ENCODE data around the gene FAM98C.
A peak's percentile ranks its signal among the peaks of the same experiment; 100 is the strongest.

Gene FAM98C

DNA sequence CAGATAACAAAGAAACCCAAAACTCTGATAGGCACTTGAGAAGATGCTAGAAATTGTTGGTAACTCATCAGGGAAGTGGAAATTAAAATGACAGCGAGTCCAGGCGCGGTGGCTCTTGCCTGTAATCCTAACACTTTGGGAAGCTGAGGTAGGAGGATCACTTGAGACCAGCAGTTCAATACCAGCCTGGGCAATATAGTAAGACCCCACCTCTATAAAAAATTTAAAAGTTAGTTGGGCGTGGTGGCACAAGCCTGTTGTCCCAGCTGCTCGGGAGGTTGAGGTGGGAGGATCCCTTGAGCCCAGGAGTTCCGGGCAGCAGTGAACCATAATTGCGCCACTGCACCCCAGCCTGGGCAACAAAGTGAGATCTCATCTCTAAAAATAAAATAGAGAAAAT lies 28.0 kb downstream of the FAM98C start:
- Histone ChIP-seq H3K4me1 (ENCODE audit: control insufficient read depth in 5 of 5, insufficient read depth in 5 of 5, low read length in 5 of 5) (peaks cover 0 to 8% (median 0%) of the 10 kb centered on the region in 5 donors), H3K4me3 (ENCODE audit: low read depth in 1 of 5, low read length in 5 of 5) (no peak overlapping the region), H3K27ac (ENCODE audit: low read depth, low read length) (no peak overlapping the region), H3K9ac (ENCODE audit: low read length in 5 of 5) (no peak overlapping the region), H3K27me3 (ENCODE audit: control insufficient read depth in 5 of 5, insufficient read depth in 4 of 5, low read length in 5 of 5) (peaks cover 13 to 23% (median 15%) of the 10 kb centered on the region in 5 donors), H3K9me3 (ENCODE audit: control insufficient read depth in 5 of 5, low read length in 5 of 5) (no peaks in the 10 kb centered on the region), H3K36me3 (ENCODE audit: control insufficient read depth in 5 of 5, insufficient read depth in 5 of 5, low read length in 5 of 5) (no peaks in the 10 kb centered on the region)

DNA sequence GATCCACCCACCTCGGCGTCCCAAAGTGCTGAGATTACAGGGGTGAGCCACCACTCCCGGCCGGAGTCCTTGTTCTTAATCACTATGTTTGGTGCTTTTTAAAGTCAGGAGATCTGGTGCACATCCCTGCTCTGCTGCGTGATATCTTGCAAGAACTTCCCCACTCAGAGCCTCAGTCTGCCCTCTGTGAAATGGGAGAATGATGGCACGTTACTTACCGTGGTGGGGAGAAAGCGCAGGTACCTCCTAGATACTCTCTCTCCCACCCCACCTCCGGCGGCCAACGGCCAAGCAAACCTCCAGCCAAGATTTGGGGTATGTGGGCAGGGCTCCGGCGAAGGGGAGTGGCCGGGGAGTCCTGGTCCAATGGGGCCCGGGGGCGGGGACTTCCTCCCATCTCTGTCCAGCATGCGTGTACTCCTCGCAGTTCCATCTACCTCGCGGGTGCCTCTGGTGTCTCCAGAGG lies 30.4 kb downstream of the FAM98C start, which contains the start of gene RYR1:
RYR1 (plus strand) TSS at position 424 of the 466 bp plus-strand sequence. CDS start 139 bp downstream, outside the sequence.
- Histone ChIP-seq H3K27me3 (ENCODE audit: control insufficient read depth in 5 of 5, insufficient read depth in 4 of 5, low read length in 5 of 5) (peaks cover 13 to 23% (median 15%) of the 10 kb centered on the region in 5 donors), H3K9me3 (ENCODE audit: control insufficient read depth in 5 of 5, low read length in 5 of 5) (no peaks in the 10 kb centered on the region), H3K4me3 (ENCODE audit: low read depth in 1 of 5, low read length in 5 of 5) (peak within 1 kb of the TSS in 4 of 5 donors; percentile 21 to 58 (median 44)), H3K36me3 (ENCODE audit: control insufficient read depth in 5 of 5, insufficient read depth in 5 of 5, low read length in 5 of 5) (no peaks in the 10 kb centered on the region), H3K27ac (ENCODE audit: low read depth, low read length) (no peak within 1 kb of the TSS), H3K9ac (ENCODE audit: low read length in 5 of 5) (peak within 1 kb of the TSS in 1 of 5 donors; percentile 35), H3K4me1 (ENCODE audit: control insufficient read depth in 5 of 5, insufficient read depth in 5 of 5, low read length in 5 of 5) (peaks cover 0 to 8% (median 0%) of the 10 kb centered on the region in 5 donors)

GRCh38 chr19:38434549-38435051 lies 31.7 kb downstream of the FAM98C start:
- Histone ChIP-seq H3K9me3 (ENCODE audit: control insufficient read depth in 5 of 5, low read length in 5 of 5) (no peaks in the 10 kb centered on the region), H3K27me3 (ENCODE audit: control insufficient read depth in 5 of 5, insufficient read depth in 4 of 5, low read length in 5 of 5) (peaks cover 13 to 23% (median 15%) of the 10 kb centered on the region in 5 donors), H3K36me3 (ENCODE audit: control insufficient read depth in 5 of 5, insufficient read depth in 5 of 5, low read length in 5 of 5) (no peaks in the 10 kb centered on the region), H3K4me3 (ENCODE audit: low read depth in 1 of 5, low read length in 5 of 5) (peak overlapping the region in 4 of 5 donors; percentile 21 to 58 (median 44)), H3K9ac (ENCODE audit: low read length in 5 of 5) (peak overlapping the region in 1 of 5 donors; percentile 35), H3K27ac (ENCODE audit: low read depth, low read length) (no peak overlapping the region), H3K4me1 (ENCODE audit: control insufficient read depth in 5 of 5, insufficient read depth in 5 of 5, low read length in 5 of 5) (peaks cover 0 to 8% (median 0%) of the 10 kb centered on the region in 5 donors)

DNA sequence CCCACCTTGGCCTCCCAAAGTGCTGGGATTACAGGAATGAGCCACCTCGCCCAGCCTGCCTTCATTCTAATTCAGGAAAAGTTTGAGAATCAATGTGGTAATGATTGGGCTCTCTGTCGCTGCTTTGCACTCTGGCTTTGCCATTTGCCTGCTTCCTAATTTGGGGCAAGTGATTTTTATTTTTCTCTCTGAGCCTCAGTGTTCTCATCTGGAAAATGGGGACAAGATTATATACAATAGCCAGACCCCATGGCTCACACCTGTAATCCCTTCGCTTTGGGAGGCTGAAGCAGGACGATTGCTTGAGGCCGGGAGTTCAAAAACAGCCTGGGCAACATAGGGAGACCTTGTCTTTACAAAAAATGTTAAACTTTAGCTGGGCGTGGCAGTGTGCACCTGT lies 34.4 kb downstream of the FAM98C start:
- Histone ChIP-seq H3K36me3 (ENCODE audit: control insufficient read depth in 5 of 5, insufficient read depth in 5 of 5, low read length in 5 of 5) (no peaks in the 10 kb centered on the region), H3K27me3 (ENCODE audit: control insufficient read depth in 5 of 5, insufficient read depth in 4 of 5, low read length in 5 of 5) (peaks cover 13 to 24% (median 20%) of the 10 kb centered on the region in 5 donors), H3K27ac (ENCODE audit: low read depth, low read length) (no peak overlapping the region), H3K4me3 (ENCODE audit: low read depth in 1 of 5, low read length in 5 of 5) (no peak overlapping the region), H3K9me3 (ENCODE audit: control insufficient read depth in 5 of 5, low read length in 5 of 5) (no peaks in the 10 kb centered on the region), H3K4me1 (ENCODE audit: control insufficient read depth in 5 of 5, insufficient read depth in 5 of 5, low read length in 5 of 5) (peaks cover 0 to 8% (median 0%) of the 10 kb centered on the region in 5 donors), H3K9ac (ENCODE audit: low read length in 5 of 5) (no peak overlapping the region)

GRCh38 chr19:38437917-38438316 lies 35.0 kb downstream of the FAM98C start:
- Histone ChIP-seq H3K27ac (ENCODE audit: low read depth, low read length) (no peak overlapping the region), H3K4me3 (ENCODE audit: low read depth in 1 of 5, low read length in 5 of 5) (no peak overlapping the region), H3K27me3 (ENCODE audit: control insufficient read depth in 5 of 5, insufficient read depth in 4 of 5, low read length in 5 of 5) (peaks cover 19 to 27% (median 25%) of the 10 kb centered on the region in 5 donors), H3K9me3 (ENCODE audit: control insufficient read depth in 5 of 5, low read length in 5 of 5) (no peaks in the 10 kb centered on the region), H3K9ac (ENCODE audit: low read length in 5 of 5) (no peak overlapping the region), H3K4me1 (ENCODE audit: control insufficient read depth in 5 of 5, insufficient read depth in 5 of 5, low read length in 5 of 5) (peaks cover 0 to 8% (median 0%) of the 10 kb centered on the region in 5 donors), H3K36me3 (ENCODE audit: control insufficient read depth in 5 of 5, insufficient read depth in 5 of 5, low read length in 5 of 5) (no peaks in the 10 kb centered on the region)

- H3K27ac ChIP-seq (ENCODE audit: low read depth, low read length): no peak overlapping the region
- peaks cover 5 to 13% (median 9%) of the 10 kb centered on the region in 5 donors for H3K27me3 ChIP-seq (ENCODE audit: control insufficient read depth in 5 of 5, insufficient read depth in 4 of 5, low read length in 5 of 5)
- H3K4me1 ChIP-seq (ENCODE audit: control insufficient read depth in 5 of 5, insufficient read depth in 5 of 5, low read length in 5 of 5): no peaks in the 10 kb centered on the region
- H3K4me3 ChIP-seq (ENCODE audit: low read depth in 1 of 5, low read length in 5 of 5): no peak overlapping the region
- H3K9me3 ChIP-seq (ENCODE audit: control insufficient read depth in 5 of 5, low read length in 5 of 5): no peaks in the 10 kb centered on the region
- H3K36me3 ChIP-seq (ENCODE audit: control insufficient read depth in 5 of 5, insufficient read depth in 5 of 5, low read length in 5 of 5): peaks cover 0 to 7% (median 0%) of the 10 kb centered on the region in 5 donors
- H3K9ac ChIP-seq (ENCODE audit: low read length in 5 of 5): no peak overlapping the region
These were observed 37.7 kb downstream of the FAM98C start for GRCh38 chr19:38440592-38440991.

DNA sequence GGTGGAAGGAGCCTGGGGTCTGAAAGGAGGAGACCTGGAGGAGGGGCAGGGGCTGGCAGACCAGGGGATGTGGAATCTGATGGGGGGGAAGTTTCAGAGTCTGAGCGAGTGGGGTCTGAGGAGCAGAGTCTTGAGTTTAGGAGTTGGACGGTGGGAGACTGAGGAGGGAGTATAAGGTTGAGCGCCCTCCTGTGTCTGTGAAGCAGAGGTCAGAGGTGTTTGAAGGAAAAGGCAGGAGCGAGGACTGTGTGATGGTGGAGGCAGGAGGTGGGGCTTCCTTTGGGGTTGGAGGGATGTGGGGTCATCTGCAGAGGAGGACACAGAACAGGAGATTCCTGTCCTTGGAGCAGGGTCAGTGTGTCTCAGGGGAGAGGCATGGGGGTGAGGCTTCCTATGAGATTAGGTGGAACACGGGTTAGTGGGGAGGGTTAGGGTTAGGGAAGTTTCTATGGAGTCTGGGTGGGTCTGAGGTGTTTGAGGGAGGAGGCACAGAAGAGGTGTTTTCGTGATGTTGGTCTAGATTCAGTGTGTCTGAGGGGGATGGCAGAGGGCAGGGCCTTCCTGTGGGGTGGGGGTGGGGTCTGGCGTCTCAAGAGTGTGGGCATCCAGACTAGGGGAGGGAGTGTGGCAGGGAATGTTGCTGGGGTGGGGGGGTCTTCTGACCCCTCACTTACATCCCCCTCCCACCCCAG lies 38.9 kb downstream of the FAM98C start:
- Histone ChIP-seq H3K4me3 (ENCODE audit: low read depth in 1 of 5, low read length in 5 of 5) (no peak overlapping the region), H3K9me3 (ENCODE audit: control insufficient read depth in 5 of 5, low read length in 5 of 5) (no peaks in the 10 kb centered on the region), H3K36me3 (ENCODE audit: control insufficient read depth in 5 of 5, insufficient read depth in 5 of 5, low read length in 5 of 5) (peaks cover 0 to 14% (median 0%) of the 10 kb centered on the region in 5 donors), H3K27me3 (ENCODE audit: control insufficient read depth in 5 of 5, insufficient read depth in 4 of 5, low read length in 5 of 5) (peaks cover 5 to 13% (median 9%) of the 10 kb centered on the region in 5 donors), H3K9ac (ENCODE audit: low read length in 5 of 5) (no peak overlapping the region), H3K27ac (ENCODE audit: low read depth, low read length) (no peak overlapping the region), H3K4me1 (ENCODE audit: control insufficient read depth in 5 of 5, insufficient read depth in 5 of 5, low read length in 5 of 5) (no peaks in the 10 kb centered on the region)

DNA sequence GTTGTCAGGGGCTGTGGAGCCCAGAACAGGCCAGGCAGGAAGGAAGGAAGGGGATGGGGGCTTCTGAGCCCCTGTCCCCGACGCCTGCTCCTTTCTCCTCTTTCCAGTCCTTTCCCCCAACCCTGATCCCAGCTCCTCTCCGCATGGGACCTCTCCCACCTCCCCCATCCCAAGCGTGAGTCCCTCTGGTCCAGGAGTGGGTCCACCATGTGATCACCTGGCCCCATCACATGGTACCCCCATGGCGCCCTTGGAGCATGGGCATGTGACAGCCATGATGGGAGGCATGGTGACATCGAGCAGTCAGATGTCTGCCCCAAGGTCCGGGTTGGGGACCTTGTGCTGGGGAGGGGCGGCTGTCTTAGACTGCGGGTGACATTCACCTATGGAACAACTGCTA lies 39.8 kb downstream of the FAM98C start:
- Histone ChIP-seq H3K27me3 (ENCODE audit: control insufficient read depth in 5 of 5, insufficient read depth in 4 of 5, low read length in 5 of 5) (peaks cover 5 to 13% (median 9%) of the 10 kb centered on the region in 5 donors), H3K27ac (ENCODE audit: low read depth, low read length) (no peak overlapping the region), H3K4me3 (ENCODE audit: low read depth in 1 of 5, low read length in 5 of 5) (no peak overlapping the region), H3K36me3 (ENCODE audit: control insufficient read depth in 5 of 5, insufficient read depth in 5 of 5, low read length in 5 of 5) (peaks cover 0 to 14% (median 0%) of the 10 kb centered on the region in 5 donors), H3K9me3 (ENCODE audit: control insufficient read depth in 5 of 5, low read length in 5 of 5) (no peaks in the 10 kb centered on the region), H3K4me1 (ENCODE audit: control insufficient read depth in 5 of 5, insufficient read depth in 5 of 5, low read length in 5 of 5) (no peaks in the 10 kb centered on the region), H3K9ac (ENCODE audit: low read length in 5 of 5) (no peak overlapping the region)

DNA sequence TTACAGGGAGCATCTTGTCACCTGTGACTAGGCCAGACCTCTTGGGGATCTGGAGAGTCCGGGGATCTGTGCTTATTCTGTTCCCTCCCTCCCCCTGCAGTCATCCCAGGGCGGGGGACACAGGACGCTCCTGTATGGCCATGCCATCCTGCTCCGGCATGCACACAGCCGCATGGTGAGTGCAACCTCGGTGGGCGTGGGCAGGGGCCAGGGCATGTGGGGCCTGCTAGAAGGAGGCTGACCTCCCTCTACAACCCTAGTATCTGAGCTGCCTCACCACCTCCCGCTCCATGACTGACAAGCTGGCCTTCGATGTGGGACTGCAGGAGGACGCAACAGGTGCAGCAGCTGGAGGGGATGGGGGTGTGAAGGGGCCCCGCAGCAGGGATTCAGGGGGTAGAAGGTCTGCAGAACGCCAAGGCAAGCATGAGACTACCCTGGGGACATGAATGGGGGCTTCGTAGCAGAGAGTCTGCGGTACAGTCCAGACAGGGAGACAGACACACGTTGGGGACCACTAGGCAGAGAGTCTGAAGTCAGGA lies 40.6 kb downstream of the FAM98C start:
- peaks cover 0 to 18% (median 0%) of the 10 kb centered on the region in 5 donors for H3K36me3 ChIP-seq (ENCODE audit: control insufficient read depth in 5 of 5, insufficient read depth in 5 of 5, low read length in 5 of 5)
- H3K9ac ChIP-seq (ENCODE audit: low read length in 5 of 5): no peak overlapping the region
- peaks cover 5 to 13% (median 9%) of the 10 kb centered on the region in 5 donors for H3K27me3 ChIP-seq (ENCODE audit: control insufficient read depth in 5 of 5, insufficient read depth in 4 of 5, low read length in 5 of 5)
- H3K4me3 ChIP-seq (ENCODE audit: low read depth in 1 of 5, low read length in 5 of 5): no peak overlapping the region
- H3K4me1 ChIP-seq (ENCODE audit: control insufficient read depth in 5 of 5, insufficient read depth in 5 of 5, low read length in 5 of 5): no peaks in the 10 kb centered on the region
- H3K27ac ChIP-seq (ENCODE audit: low read depth, low read length): no peak overlapping the region
- no peaks in the 10 kb centered on the region for H3K9me3 ChIP-seq (ENCODE audit: control insufficient read depth in 5 of 5, low read length in 5 of 5)

- no peak overlapping the region for H3K9ac ChIP-seq (ENCODE audit: low read length in 5 of 5)
- no peak overlapping the region for H3K27ac ChIP-seq (ENCODE audit: low read depth, low read length)
- H3K36me3 ChIP-seq (ENCODE audit: control insufficient read depth in 5 of 5, insufficient read depth in 5 of 5, low read length in 5 of 5): peaks cover 0 to 23% (median 0%) of the 10 kb centered on the region in 5 donors
These were observed 41.1 kb downstream of the FAM98C start for GRCh38 chr19:38444026-38444425.

More at GRCh38 chr19:38444026-38444425, 41.1 kb downstream of the FAM98C start:
- Histone ChIP-seq H3K4me1 (ENCODE audit: control insufficient read depth in 5 of 5, insufficient read depth in 5 of 5, low read length in 5 of 5) (no peaks in the 10 kb centered on the region), H3K27me3 (ENCODE audit: control insufficient read depth in 5 of 5, insufficient read depth in 4 of 5, low read length in 5 of 5) (peaks cover 5 to 13% (median 9%) of the 10 kb centered on the region in 5 donors), H3K4me3 (ENCODE audit: low read depth in 1 of 5, low read length in 5 of 5) (no peak overlapping the region), H3K9me3 (ENCODE audit: control insufficient read depth in 5 of 5, low read length in 5 of 5) (no peaks in the 10 kb centered on the region)

Data from subcutaneous abdominal adipose tissue (tissue), 5 donors.